Measurements from ENCODE around the gene SLC38A4.

The SLC38A4 gene

DNA sequence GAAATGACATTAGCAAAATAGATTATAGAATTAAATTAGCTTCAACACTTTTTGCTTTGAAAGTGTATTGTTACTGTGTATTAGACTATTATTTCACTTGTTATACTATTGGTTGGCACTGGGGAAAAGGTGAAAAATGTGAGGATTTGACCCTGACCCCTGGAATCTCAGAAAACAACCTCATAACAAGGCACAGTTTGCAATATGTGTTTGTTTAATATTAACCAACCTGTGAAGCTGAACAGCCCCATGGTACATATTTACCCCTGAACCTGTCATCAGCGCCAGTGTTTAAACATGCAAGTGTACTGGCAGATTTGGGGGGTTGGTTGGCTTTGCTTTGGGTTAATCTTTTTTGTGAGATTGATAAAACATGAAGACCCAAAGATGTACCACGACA, 11.7 kb downstream of the SLC38A4 start:
- no peak for DNase-seq (ENCODE audit: low spot score)

DNA sequence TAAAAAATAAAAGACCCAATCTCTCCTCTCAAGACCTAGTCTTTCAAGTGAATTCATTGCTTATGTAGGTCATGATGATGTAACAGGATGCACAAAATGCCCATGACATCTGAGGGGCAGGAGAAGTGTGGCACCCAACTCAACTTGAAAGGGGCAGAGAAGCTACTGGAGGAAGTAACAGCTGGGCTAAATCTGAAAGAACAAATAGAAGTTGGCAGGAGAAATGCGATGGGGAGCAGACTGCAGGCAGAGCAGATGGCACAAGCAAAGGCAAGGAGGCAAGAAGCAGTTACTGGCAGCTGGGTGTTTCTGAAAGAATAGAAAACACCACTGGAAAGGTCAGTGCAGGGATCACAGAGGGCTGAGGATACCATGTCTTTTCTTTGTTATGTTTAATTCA, 14.6 kb downstream of the SLC38A4 start:
- DNase-seq (ENCODE audit: low spot score) = no peak

DNA sequence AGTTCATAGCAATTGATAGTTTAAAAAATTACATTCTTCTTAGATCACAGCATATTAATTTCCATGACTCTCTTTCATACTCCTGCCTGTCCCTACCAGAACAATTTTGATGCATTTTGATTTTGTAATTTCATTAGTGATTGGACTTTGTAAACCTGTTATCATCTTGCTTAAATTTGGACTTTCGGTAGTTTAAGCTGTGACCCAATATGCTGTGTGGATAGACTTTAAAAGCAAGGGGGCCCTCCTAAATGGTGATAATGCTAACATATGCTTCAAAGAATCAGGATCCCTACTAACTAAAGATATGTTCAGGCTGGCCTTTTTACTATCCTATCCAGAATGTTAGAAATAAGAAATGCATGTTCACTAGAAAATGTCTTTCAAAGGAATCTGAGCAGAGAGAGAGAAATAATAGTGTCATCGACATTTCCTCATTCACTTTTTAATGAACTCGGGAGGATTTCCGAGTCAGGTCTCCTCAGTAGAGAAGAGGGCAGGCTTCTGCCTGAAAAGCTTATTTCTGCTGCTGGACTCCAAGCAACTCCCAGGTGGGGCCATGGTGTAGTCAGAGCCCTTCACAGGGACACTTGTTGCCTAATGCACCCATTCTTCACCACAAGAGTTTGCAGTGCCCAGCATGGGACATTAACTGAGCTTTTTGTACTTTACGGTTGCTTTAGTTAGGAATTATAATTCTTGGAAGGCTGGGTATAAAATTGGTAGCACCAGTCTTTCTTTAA, 16.7 kb downstream of the SLC38A4 start:
- DNase-seq (ENCODE audit: low spot score) = no peak

DNA sequence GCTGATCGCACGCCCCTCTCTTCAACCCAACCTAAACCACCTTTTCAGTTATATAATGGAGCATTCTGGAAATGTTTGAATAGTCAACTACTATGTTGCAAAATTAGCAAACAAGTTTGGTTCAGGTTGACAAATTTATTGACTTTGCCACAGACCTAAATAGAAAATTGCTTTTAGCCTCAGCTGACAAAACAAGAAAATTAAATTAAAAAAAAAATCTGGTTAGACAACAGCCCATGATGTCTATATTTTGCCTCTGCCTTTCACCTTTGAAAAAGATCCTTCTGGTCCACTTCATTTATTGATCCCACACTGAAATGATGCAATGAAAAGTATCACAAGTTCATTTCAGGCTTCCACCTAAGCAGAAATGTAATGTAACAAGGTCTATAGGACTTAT, 17.5 kb downstream of the SLC38A4 start:
- no peak for DNase-seq (ENCODE audit: low spot score)

DNA sequence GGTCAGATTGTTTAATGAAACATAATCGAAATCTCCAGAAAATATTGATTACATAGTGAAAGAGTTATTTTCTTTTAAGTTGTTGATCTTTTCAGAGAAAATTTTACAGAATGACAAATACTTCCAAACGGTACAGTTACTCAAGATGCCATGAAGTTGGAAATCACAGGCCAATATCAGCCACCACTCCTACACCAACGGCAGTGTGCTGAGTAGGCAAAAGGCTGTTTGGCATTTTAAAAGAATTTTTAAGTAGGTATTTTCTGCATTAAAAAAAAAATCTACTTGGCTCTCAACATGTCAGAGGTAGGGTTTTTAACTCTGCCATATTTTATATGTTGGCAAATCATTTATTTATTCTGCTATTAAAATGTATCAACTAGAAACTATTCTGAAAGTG, 21.7 kb downstream of the SLC38A4 start:
- DNase-seq (ENCODE audit: low spot score) = no peak

DNA sequence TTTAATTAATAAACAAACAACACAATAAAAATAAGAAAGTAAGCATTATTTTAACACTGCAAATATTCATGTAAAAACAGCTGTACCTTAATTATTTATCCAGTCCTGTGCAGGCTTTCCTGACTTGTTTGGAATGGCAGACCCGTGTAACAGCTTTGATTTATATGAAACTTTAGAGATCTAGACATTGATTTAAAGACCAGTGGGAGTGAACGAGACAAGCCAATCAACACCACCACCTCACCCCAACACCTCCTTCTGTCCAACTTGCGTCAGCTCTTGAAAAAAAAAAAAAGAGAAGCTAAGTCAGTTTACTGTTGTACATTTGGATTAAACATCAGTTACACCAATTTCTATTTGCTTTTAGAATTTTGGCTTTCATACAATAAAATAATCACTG, 22.3 kb downstream of the SLC38A4 start:
- DNase-seq (ENCODE audit: low spot score) = no peak

DNA sequence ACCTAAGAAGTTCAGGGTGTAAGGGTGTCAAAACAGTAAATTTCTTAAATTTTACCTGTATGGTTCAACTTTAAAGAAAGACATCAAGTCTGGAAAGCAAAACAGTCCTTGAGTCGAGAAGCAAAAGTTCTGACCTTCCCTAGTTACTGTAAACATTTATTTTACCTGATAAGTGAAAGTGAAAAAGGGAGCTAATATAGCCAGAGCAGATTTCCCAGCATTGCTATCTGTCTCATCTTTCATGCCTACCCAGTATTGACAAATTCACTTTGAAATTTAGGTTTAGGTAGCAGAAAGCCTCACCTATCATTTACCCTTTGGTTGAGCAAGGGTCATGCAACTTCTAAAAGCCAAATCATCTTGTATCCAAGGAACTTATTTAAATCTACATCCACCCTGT, 24.5 kb downstream of the SLC38A4 start:
- no peak for DNase-seq (ENCODE audit: low spot score)

DNA sequence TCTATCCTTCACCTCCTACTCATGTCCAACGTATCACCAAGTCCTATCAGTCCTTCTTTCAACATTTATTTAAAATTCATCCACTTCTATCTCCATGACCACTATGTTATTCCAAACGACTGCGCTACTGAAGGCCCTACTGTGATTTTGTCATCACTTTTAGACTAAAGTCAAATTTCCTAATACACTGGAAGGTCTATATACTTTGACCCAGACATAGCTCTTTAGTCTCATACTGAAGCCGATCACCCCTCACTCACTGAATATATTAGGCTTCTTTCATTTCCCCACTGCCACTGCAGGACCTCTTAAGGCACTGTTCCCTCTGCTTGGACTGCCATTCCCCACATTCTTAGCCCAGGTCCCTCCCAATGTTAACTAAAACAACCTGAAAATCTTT, 25.6 kb downstream of the SLC38A4 start:
- no peak for DNase-seq (ENCODE audit: low spot score)

DNA sequence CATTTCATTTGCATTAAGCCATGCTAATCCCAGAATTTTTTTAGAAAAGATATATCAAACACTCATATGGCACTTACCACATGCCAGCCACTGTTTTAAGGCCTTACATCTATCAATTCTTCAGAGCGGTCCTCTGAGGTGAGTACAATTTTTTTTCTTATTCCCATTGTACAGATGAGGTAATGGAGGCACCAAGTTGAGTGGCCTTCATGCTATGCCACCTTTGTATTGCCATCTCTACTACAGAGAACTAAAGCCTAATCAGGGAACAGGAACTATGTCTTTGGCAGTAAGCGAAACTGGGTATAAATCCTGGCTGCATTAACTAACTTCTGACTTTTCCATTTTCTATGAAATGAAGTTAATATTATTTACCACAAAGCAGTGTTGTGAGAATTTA, 27.1 kb downstream of the SLC38A4 start:
- no peak for DNase-seq (ENCODE audit: low spot score)

DNA sequence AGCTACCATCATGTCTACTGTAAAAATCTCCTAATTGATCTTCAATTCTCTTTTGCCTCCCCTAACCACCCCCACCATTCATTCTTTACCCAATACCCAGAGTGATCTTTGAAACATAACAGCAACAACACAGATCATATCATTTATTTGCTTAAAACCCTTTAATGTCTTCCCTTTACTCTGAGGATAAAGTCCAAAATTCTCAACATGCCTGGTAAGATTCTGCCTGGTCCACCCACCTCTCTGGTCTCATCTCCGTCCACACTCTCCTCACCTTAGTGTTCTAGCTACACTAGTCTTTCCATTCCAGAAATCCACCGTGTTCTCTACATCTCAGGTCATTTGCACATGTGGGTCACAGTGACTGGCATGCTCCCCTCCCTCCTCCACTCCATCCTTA, 27.7 kb downstream of the SLC38A4 start:
- DNase-seq (ENCODE audit: low spot score) = no peak

DNA sequence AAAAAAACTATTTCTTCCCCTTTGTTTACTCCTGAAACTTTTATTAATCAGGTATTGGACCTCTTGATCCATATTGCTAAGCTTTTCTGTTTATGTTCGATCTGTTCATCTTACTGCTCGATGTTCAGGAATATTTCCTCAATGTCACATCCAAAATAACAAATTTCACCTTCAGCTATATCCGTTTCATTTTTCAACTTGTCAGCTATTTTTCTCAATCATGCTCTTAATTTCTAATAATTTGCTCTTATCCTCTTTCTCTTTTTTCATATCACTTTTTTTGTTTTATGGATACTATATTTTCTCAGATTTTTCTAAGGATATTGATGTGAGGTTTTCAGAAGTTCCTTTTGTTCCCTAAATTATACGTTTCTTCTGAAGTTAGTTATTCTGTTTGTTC, 29.8 kb downstream of the SLC38A4 start:
- DNase-seq (ENCODE audit: low spot score) = no peak

DNA sequence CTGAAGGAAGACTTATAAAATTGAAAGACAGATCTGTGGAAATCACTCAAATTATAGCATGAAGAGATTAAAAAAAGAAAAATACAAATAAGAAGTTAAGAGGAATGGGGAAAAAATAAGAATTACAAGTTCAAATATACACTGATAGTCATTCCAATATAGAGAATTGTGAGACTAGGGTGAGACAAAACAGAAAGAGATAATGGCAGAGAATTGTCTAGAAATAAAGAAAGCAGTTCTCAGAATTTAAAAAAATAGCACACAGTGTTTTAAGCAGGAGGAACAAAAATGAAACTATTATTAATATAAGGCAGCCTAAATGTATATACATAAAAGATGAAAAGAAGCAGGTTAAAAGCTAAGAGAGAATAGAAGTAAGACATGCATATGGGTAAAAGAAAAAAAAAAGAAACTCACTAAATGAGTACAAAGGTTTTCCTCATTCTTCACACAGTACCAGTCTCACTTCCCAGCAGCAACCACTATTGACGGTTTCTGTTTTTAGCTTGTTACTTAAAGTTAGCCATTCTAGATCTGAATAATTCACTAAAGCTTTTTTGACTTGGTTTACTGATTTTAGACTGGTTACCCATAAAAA, 31.1 kb downstream of the SLC38A4 start:
- no peak for DNase-seq (ENCODE audit: low spot score)

DNA sequence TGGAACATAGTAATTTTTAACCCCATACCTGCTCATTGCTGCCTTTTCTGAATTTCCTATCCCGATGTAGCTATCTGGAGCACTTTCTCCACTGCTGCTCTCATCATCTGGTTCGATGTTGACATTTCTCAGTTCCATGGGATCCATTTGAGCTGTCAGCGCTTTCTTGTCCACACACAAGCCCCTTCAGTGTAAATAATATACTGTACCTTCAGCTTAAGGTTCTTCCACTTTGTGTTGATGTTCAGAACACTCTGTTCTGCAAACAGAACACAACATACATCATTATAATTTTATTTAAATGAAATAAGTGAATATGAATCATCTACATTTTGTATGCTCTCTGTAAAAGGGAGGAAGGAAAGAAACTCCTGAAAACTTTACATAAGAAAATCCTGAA, 32.9 kb downstream of the SLC38A4 start:
- no peak for DNase-seq (ENCODE audit: low spot score)

DNA sequence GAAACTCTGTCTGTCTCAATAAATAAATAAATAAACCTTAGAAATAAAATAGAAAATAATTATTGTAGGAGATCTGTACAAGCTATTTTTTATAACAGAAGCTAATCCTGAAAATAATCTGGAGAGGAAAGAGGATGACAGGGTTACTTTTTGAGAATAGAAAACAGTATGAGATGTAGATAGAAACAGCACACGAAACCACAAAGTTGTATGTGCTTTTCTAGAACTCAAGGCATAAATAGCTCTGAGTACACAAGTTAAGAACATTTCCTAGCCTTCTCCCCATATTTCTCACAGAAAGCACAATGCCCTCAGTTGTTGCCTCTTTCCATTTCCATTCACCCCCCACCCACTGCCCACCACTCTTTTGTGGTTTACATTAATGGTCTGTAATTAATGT, 35.7 kb downstream of the SLC38A4 start:
- no peak for DNase-seq (ENCODE audit: low spot score)

DNA sequence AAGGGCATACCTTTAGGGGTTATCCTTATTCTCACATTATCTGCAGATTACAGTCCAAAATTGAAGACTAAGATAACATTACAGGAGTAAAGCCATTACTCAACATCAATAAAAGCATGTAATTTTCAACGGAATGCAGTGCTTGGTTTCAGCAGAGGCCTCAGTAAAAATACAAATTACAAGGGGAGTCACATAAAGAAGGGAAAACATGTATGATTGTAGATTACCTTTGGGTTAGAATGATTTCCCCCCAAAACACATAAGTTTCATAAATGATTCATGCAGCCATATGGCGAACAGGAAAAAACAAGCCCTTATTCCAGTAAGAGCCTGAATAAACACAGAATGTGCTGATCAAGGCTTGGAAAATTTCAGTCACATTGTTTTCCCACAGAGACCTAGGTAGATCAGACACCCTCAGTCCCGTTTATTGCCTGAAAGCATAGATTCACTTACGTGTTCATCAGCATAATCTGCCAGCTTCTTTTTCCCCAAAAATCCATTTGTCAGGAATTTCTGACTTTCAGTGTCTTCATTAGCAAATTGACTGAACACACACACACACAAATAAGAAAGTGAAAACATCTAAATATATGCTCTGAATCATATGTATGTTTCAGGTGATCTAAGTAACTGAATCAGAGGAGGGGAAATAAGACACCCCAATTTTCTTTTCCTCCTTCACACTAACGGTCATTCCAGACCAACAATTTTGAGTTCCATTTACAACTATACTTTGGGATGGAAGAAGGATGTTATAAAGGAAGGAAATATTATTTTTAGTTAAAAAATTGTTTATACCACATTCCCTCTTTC, 37.5 kb downstream of the SLC38A4 start:
- DNase-seq (ENCODE audit: low spot score) = no peak

DNA sequence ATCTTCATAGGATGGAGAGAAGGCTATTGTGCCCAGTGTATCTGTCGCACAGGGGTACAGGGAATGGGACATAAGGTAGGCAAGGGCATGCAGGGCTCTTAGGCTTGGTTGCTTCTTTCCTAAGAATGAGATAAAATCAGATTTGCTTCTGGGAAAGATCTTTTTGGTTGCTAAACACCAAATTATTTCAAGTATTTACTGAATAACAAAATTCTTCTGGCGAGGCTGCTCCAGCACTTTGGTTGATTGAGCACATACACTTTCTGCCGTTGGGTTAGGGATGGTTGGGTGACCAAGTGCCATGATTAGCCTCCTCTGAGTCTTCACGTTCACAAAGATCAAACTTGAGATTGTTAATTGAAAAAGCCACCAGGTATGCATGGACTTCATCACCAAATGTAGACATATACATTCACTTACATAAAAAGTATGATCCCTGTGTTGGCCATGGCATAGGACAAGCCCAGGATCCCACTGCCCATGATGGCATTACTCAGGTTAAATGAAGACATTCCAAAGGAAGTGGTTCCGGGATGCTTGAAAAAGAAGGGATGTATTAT, 38.2 kb downstream of the SLC38A4 start:
- DNase-seq (ENCODE audit: low spot score) = no peak

DNA sequence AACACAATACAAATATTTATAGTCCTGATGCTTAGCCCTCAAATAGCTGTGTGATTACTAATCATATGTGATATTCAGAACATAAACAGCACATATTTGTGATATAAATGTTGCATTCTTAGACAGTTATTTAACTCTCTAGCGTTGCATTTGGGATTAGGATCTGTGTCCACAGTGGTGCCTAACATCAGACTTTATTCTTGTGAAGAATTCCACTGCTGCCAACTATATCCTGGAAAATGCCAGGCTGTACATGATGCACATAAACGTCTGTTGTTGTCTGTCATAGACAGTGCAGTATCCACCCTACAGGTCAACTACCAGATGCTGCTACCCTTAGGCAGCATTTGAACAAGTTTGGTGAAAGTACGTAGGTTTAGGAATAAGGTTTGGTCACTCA, 39.0 kb downstream of the SLC38A4 start:
- no peak for DNase-seq (ENCODE audit: low spot score)

DNA sequence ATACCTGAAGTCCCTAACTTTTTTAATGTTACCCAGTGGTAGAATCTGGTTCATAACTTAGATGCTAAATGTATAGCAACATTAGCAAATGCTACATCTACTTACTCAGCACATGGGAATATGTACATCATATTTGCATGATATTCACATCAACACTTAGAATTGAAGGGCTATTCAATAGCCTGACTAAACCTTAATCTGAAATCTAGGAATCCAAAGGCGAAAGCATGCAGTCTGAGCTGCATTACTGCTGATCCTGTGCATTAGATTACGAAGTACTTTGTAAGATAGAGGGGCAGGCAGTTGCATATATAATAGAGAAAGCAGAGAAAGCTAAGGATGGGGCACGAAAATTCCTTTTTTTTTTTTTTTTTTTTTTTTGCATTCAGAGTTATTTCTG, 40.4 kb downstream of the SLC38A4 start:
- DNase-seq (ENCODE audit: low spot score) = no peak

DNA sequence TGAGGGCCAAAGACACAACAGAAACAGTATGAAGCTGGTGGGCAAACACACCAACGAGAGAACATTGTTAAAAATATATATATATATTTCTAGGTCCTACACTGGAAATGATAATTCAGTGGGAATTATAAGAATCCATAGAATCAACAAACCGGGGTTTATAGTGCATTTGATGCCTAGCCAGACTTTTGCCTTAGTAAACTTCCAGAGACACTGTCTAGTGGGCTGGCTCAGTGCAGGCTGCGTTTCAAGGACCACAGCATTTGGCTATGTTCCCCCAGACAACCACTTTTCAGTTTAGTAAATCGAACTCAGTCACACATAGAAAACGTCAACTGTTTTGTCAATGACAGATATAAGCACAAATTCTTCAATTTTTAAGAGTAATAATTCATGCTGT, 41.9 kb downstream of the SLC38A4 start:
- DNase-seq (ENCODE audit: low spot score) = no peak

DNA sequence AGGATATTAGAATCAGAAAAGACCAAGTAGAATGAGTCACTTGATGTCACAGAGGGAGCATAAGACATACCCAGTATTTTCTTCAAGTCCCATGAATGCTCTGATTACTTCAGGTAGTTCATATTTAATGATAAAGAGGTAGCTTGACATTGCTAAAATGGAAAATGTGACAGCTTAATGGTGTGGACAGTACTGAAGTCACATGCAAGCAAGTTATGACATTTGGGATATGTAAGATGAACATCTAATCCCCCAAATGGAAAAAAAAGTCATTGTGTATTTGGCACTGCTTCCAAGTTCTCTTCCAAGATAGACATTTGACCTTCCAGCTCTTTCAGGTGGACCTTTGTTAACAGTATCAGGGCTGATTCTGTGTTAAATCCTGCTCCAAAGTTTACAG, 45.9 kb downstream of the SLC38A4 start:
- DNase-seq (ENCODE audit: low spot score) = no peak

DNA sequence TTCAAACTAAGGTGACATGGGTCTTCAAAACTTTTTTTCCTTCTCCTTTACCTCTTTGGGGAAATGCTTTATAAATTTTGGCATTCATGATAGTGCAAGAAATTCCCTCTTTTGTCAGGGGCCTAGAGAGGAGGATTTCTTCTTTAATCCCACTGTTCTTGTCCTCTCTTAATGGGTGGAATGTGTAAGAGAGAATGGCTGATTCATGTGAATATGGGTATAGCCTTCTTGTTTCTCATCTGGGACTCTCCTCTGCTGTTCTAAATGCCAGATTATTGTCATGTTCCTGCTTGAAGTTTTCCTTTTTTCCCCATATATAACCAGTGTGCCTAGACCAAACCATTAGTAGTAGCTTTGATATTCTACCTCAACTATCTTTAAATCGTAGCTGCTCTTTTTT, 46.7 kb downstream of the SLC38A4 start:
- DNase-seq (ENCODE audit: low spot score) = no peak

DNA sequence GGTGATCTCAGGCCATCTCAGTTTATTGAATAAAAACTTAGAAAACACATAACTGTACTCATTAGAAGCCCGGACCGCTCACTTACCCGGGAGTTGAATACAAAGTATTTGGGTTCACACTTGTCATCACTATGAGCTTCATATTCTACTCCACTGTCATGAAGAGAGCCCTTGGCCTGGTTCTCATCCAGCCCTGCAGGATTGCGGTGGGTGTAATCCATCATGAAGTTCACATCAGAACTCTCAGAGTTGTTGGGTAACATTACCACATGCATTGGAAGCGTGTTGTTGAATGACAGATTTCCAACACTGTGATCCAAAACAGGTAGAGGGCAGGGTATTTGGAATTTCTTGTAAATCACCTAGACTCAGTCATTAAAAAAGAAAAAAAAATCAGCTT, 47.4 kb downstream of the SLC38A4 start:
- no peak for DNase-seq (ENCODE audit: low spot score)

DNA sequence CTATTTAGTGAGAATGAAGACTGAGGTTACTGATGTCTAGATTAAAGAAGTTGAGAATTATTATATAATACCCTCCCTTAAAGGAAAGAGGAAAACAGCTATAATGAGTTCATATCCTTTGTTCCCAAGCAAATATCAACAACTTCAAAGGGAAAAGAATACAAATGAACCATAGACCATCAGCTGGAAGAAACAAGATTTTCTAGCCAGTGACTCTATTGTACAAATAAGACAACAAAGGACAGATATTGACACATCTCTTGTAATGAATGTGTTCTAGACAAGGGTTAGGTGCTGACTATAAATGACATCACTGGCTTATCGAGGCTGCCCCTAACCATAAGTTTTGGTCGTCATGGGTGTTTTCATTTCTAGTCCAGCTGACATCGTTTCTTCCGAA, 48.2 kb downstream of the SLC38A4 start:
- DNase-seq (ENCODE audit: low spot score) = no peak

Measured in LoVo (cell line).